ENCODE measurements around the gene MT3.

DNA sequence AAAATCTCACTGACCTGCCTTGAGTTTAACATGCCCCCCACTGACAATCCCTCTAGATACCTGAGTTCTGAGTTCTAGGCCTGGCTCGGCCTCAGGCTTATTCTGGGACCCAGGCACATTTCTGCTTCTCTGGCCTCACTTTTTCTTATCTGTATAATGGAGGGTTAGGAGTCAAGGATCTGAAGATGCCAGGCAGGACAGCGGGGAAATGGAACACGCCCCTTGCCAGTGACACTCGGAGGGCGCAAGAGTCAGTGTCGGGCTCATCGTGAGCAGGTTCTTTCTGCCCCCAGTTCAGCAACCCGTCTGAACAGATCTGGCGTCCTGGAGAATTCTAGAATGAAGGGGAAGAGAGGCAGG, 567 bp upstream of the MT3 start:
- TF ChIP-seq, protein P1, sequence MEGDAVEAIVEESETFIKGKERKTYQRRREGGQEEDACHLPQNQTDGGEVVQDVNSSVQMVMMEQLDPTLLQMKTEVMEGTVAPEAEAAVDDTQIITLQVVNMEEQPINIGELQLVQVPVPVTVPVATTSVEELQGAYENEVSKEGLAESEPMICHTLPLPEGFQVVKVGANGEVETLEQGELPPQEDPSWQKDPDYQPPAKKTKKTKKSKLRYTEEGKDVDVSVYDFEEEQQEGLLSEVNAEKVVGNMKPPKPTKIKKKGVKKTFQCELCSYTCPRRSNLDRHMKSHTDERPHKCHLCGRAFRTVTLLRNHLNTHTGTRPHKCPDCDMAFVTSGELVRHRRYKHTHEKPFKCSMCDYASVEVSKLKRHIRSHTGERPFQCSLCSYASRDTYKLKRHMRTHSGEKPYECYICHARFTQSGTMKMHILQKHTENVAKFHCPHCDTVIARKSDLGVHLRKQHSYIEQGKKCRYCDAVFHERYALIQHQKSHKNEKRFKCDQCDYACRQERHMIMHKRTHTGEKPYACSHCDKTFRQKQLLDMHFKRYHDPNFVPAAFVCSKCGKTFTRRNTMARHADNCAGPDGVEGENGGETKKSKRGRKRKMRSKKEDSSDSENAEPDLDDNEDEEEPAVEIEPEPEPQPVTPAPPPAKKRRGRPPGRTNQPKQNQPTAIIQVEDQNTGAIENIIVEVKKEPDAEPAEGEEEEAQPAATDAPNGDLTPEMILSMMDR (IDR thresholded peaks at IDR 0.05) = no peak
- no peak for TF ChIP-seq JAZF1 (CRISPR knock-in tag; IDR thresholded peaks at IDR 0.05)
- TF ChIP-seq ZNF317 (CRISPR knock-in tag; IDR thresholded peaks at IDR 0.05; ENCODE audit: borderline replicate concordance, low read depth) = no peak
- no peak for TF ChIP-seq ZNF232 (CRISPR knock-in tag; IDR thresholded peaks at IDR 0.05)
- TF ChIP-seq, protein P2, sequence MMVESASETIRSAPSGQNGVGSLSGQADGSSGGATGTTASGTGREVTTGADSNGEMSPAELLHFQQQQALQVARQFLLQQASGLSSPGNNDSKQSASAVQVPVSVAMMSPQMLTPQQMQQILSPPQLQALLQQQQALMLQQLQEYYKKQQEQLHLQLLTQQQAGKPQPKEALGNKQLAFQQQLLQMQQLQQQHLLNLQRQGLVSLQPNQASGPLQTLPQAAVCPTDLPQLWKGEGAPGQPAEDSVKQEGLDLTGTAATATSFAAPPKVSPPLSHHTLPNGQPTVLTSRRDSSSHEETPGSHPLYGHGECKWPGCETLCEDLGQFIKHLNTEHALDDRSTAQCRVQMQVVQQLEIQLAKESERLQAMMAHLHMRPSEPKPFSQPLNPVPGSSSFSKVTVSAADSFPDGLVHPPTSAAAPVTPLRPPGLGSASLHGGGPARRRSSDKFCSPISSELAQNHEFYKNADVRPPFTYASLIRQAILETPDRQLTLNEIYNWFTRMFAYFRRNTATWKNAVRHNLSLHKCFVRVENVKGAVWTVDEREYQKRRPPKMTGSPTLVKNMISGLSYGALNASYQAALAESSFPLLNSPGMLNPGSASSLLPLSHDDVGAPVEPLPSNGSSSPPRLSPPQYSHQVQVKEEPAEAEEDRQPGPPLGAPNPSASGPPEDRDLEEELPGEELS (CRISPR knock-in tag; IDR thresholded peaks at IDR 0.05) = no peak
- TF ChIP-seq, protein P3, sequence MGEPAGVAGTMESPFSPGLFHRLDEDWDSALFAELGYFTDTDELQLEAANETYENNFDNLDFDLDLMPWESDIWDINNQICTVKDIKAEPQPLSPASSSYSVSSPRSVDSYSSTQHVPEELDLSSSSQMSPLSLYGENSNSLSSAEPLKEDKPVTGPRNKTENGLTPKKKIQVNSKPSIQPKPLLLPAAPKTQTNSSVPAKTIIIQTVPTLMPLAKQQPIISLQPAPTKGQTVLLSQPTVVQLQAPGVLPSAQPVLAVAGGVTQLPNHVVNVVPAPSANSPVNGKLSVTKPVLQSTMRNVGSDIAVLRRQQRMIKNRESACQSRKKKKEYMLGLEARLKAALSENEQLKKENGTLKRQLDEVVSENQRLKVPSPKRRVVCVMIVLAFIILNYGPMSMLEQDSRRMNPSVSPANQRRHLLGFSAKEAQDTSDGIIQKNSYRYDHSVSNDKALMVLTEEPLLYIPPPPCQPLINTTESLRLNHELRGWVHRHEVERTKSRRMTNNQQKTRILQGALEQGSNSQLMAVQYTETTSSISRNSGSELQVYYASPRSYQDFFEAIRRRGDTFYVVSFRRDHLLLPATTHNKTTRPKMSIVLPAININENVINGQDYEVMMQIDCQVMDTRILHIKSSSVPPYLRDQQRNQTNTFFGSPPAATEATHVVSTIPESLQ (CRISPR knock-in tag; IDR thresholded peaks at IDR 0.05) = no peak
- TF ChIP-seq CREB1 (CRISPR knock-in tag; IDR thresholded peaks at IDR 0.05) = no peak
- TF ChIP-seq, protein P4, sequence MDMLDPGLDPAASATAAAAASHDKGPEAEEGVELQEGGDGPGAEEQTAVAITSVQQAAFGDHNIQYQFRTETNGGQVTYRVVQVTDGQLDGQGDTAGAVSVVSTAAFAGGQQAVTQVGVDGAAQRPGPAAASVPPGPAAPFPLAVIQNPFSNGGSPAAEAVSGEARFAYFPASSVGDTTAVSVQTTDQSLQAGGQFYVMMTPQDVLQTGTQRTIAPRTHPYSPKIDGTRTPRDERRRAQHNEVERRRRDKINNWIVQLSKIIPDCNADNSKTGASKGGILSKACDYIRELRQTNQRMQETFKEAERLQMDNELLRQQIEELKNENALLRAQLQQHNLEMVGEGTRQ (CRISPR knock-in tag; IDR thresholded peaks at IDR 0.05) = no peak
- TF ChIP-seq, protein P5, sequence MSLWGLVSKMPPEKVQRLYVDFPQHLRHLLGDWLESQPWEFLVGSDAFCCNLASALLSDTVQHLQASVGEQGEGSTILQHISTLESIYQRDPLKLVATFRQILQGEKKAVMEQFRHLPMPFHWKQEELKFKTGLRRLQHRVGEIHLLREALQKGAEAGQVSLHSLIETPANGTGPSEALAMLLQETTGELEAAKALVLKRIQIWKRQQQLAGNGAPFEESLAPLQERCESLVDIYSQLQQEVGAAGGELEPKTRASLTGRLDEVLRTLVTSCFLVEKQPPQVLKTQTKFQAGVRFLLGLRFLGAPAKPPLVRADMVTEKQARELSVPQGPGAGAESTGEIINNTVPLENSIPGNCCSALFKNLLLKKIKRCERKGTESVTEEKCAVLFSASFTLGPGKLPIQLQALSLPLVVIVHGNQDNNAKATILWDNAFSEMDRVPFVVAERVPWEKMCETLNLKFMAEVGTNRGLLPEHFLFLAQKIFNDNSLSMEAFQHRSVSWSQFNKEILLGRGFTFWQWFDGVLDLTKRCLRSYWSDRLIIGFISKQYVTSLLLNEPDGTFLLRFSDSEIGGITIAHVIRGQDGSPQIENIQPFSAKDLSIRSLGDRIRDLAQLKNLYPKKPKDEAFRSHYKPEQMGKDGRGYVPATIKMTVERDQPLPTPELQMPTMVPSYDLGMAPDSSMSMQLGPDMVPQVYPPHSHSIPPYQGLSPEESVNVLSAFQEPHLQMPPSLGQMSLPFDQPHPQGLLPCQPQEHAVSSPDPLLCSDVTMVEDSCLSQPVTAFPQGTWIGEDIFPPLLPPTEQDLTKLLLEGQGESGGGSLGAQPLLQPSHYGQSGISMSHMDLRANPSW (CRISPR knock-in tag; conservative IDR thresholded peaks at IDR 0.05; ENCODE audit: low read depth) = no peak
